ENCODE data around the gene MAN1B1. TPM values are rescaled to one million over a fixed set of nuclear protein-coding genes. Genes with fewer than 3 reads are reported as not detected.

MAN1B1 gene
- total RNA-seq (10 to 100 TPM; 62.0 to 62.3 TPM), total RNA-seq (77.5 to 89.1 reads per million in 2 donors)

GRCh38 chr9:137086531-137087408, at the start of gene MAN1B1:
TSS of gene MAN1B1 (plus strand) at chr9:137086985. CDS start at chr9:137087000, 15 bp downstream.
- H3K4me1 Mint-ChIP-seq = peaks cover 23% of the 10 kb centered on the region
- ATAC-seq = peak; percentile 83
- DNase-seq = peak; percentile 98 to 100 (median 100)
- H3K27me3 Mint-ChIP-seq = no peaks in the 10 kb centered on the region
- H3K9me3 ChIP-seq (ENCODE audit: control insufficient read depth, low read length, poor library complexity, severe bottlenecking) = no peaks in the 10 kb centered on the region
- peak within 1 kb of the TSS; percentile 98 for H3K27ac Mint-ChIP-seq
- H3K4me3 Mint-ChIP-seq = peak within 1 kb of the TSS; percentile 95
- no peaks in the 10 kb centered on the region for H3K36me3 Mint-ChIP-seq (ENCODE audit: low read depth)

GRCh38 chr9:137037035-137037434, 49.8 kb upstream of the MAN1B1 start:
- ATAC-seq (no peak), DNase-seq (no peak)
- Mint-ChIP-seq H3K27me3 (no peaks in the 10 kb centered on the region), H3K36me3 (ENCODE audit: low read depth) (no peaks in the 10 kb centered on the region), H3K4me3 (no peak overlapping the region), H3K27ac (no peak overlapping the region), H3K4me1 (peaks cover 19% of the 10 kb centered on the region)
- no peaks in the 10 kb centered on the region for H3K9me3 ChIP-seq (ENCODE audit: control insufficient read depth, low read length, poor library complexity, severe bottlenecking)

- Mint-ChIP-seq H3K4me1 (peaks cover 19% of the 10 kb centered on the region), H3K36me3 (ENCODE audit: low read depth) (no peaks in the 10 kb centered on the region), H3K27me3 (no peaks in the 10 kb centered on the region), H3K27ac (no peak overlapping the region), H3K4me3 (no peak overlapping the region)
- no peak for ATAC-seq
- DNase-seq = no peak
- H3K9me3 ChIP-seq (ENCODE audit: control insufficient read depth, low read length, poor library complexity, severe bottlenecking) = no peaks in the 10 kb centered on the region
Measured at GRCh38 chr9:137037483-137037882, 49.3 kb upstream of the MAN1B1 start.

- Mint-ChIP-seq H3K4me3 (no peak overlapping the region), H3K27ac (no peak overlapping the region)
- ATAC-seq = no peak
Measured at GRCh38 chr9:137038916-137039315, 47.9 kb upstream of the MAN1B1 start.

GRCh38 chr9:137039611-137040366, 47.0 kb upstream of the MAN1B1 start:
- no peaks in the 10 kb centered on the region for H3K27me3 Mint-ChIP-seq

More at GRCh38 chr9:137038916-137039315, 47.9 kb upstream of the MAN1B1 start:
- Mint-ChIP-seq H3K4me1 (peaks cover 15% of the 10 kb centered on the region), H3K27me3 (no peaks in the 10 kb centered on the region), H3K36me3 (ENCODE audit: low read depth) (no peaks in the 10 kb centered on the region)
- DNase-seq = no peak
- H3K9me3 ChIP-seq (ENCODE audit: control insufficient read depth, low read length, poor library complexity, severe bottlenecking) = no peaks in the 10 kb centered on the region

GRCh38 chr9:137040568-137040967, 46.2 kb upstream of the MAN1B1 start:
- ATAC-seq (no peak), DNase-seq (no peak)
- Mint-ChIP-seq H3K27ac (no peak overlapping the region), H3K27me3 (no peaks in the 10 kb centered on the region), H3K4me3 (no peak overlapping the region), H3K4me1 (peaks cover 11% of the 10 kb centered on the region), H3K36me3 (ENCODE audit: low read depth) (no peaks in the 10 kb centered on the region)
- H3K9me3 ChIP-seq (ENCODE audit: control insufficient read depth, low read length, poor library complexity, severe bottlenecking) = no peaks in the 10 kb centered on the region

More at GRCh38 chr9:137039611-137040366, 47.0 kb upstream of the MAN1B1 start:
- H3K4me3 Mint-ChIP-seq = no peak overlapping the region
- peaks cover 15% of the 10 kb centered on the region for H3K4me1 Mint-ChIP-seq
- no peak overlapping the region for H3K27ac Mint-ChIP-seq
- no peaks in the 10 kb centered on the region for H3K9me3 ChIP-seq (ENCODE audit: control insufficient read depth, low read length, poor library complexity, severe bottlenecking)
- H3K36me3 Mint-ChIP-seq (ENCODE audit: low read depth) = no peaks in the 10 kb centered on the region
- DNase-seq = no peak
- no peak for ATAC-seq

GRCh38 chr9:137041124-137041523, 45.7 kb upstream of the MAN1B1 start:
- ATAC-seq (no peak), DNase-seq (no peak)
- Mint-ChIP-seq H3K27ac (no peak overlapping the region), H3K4me3 (no peak overlapping the region), H3K36me3 (ENCODE audit: low read depth) (no peaks in the 10 kb centered on the region), H3K27me3 (no peaks in the 10 kb centered on the region), H3K4me1 (peaks cover 11% of the 10 kb centered on the region)
- H3K9me3 ChIP-seq (ENCODE audit: control insufficient read depth, low read length, poor library complexity, severe bottlenecking) = no peaks in the 10 kb centered on the region

GRCh38 chr9:137042751-137043727, 43.7 kb upstream of the MAN1B1 start:
- no peaks in the 10 kb centered on the region for H3K9me3 ChIP-seq (ENCODE audit: control insufficient read depth, low read length, poor library complexity, severe bottlenecking)
- ATAC-seq (no peak), DNase-seq (no peak)
- H3K36me3 Mint-ChIP-seq (ENCODE audit: low read depth) = no peaks in the 10 kb centered on the region
- no peak overlapping the region for H3K27ac Mint-ChIP-seq
- peak overlapping the region; percentile 21 for H3K4me3 Mint-ChIP-seq
- peaks cover 15% of the 10 kb centered on the region for H3K4me1 Mint-ChIP-seq
- peaks cover 10% of the 10 kb centered on the region for H3K27me3 Mint-ChIP-seq

- ATAC-seq (no peak), DNase-seq (no peak)
- no peaks in the 10 kb centered on the region for H3K9me3 ChIP-seq (ENCODE audit: control insufficient read depth, low read length, poor library complexity, severe bottlenecking)
- Mint-ChIP-seq H3K27ac (no peak overlapping the region), H3K36me3 (ENCODE audit: low read depth) (no peaks in the 10 kb centered on the region), H3K27me3 (peaks cover 10% of the 10 kb centered on the region), H3K4me1 (peaks cover 13% of the 10 kb centered on the region), H3K4me3 (peak overlapping the region; percentile 90)
Measured at GRCh38 chr9:137044037-137044436, 42.7 kb upstream of the MAN1B1 start.

- peak overlapping the region; percentile 90 for H3K4me3 Mint-ChIP-seq
- peak; percentile 4 for ATAC-seq
- no peaks in the 10 kb centered on the region for H3K9me3 ChIP-seq (ENCODE audit: control insufficient read depth, low read length, poor library complexity, severe bottlenecking)
- peaks cover 14% of the 10 kb centered on the region for H3K27me3 Mint-ChIP-seq
- DNase-seq = no peak
- peaks cover 16% of the 10 kb centered on the region for H3K4me1 Mint-ChIP-seq
- no peaks in the 10 kb centered on the region for H3K36me3 Mint-ChIP-seq (ENCODE audit: low read depth)
- H3K27ac Mint-ChIP-seq = peak overlapping the region; percentile 84
Measured at GRCh38 chr9:137044502-137045177, 42.1 kb upstream of the MAN1B1 start.

- H3K36me3 Mint-ChIP-seq (ENCODE audit: low read depth) = no peaks in the 10 kb centered on the region
Measured at GRCh38 chr9:137045294-137046087, 41.3 kb upstream of the MAN1B1 start.

More at GRCh38 chr9:137045294-137046087, 41.3 kb upstream of the MAN1B1 start:
- peak overlapping the region; percentile 90 for H3K4me3 Mint-ChIP-seq
- DNase-seq (no peak), ATAC-seq (peak; percentile 39)
- H3K4me1 Mint-ChIP-seq = peaks cover 18% of the 10 kb centered on the region
- peaks cover 17% of the 10 kb centered on the region for H3K27me3 Mint-ChIP-seq
- H3K9me3 ChIP-seq (ENCODE audit: control insufficient read depth, low read length, poor library complexity, severe bottlenecking) = no peaks in the 10 kb centered on the region
- H3K27ac Mint-ChIP-seq = peak overlapping the region; percentile 84
